ENCODE measurements around the gene GIMAP5. TPM values are rescaled to one million over a fixed set of nuclear protein-coding genes. Genes with fewer than 3 reads are reported as not detected.
"Not testable (repeated sequence)": the region's sequence is repeated elsewhere in the genome, so short reads cannot be mapped to it uniquely, and the experiment has no call there.

Gene GIMAP5
- polyA plus RNA-seq, 1 donor from 2014 or later = 16.3 TPM

GRCh38 chr7:150774131-150774530, 36.9 kb downstream of the GIMAP5 start:
- H3K4me1 Mint-ChIP-seq, H3K4me3 Mint-ChIP-seq, H3K27me3 Mint-ChIP-seq, H3K36me3 Mint-ChIP-seq, H3K27ac Mint-ChIP-seq: not testable (repeated sequence)
- peaks cover 0 to 18% (median 15%) of the 10 kb centered on the region in 3 donors for H3K9me3 Mint-ChIP-seq

- no peaks in the 10 kb centered on the region for H3K36me3 Mint-ChIP-seq
- H3K27ac Mint-ChIP-seq = no peak overlapping the region
- peaks cover 10% of the 10 kb centered on the region for H3K27me3 Mint-ChIP-seq
- peaks cover 0 to 3% (median 2%) of the 10 kb centered on the region in 3 donors for H3K4me1 Mint-ChIP-seq
- no peak overlapping the region for H3K4me3 Mint-ChIP-seq
- H3K9me3 Mint-ChIP-seq = peaks cover 0 to 10% (median 9%) of the 10 kb centered on the region in 3 donors
These were observed 41.0 kb downstream of the GIMAP5 start for GRCh38 chr7:150778014-150778737.

- peaks cover 10% of the 10 kb centered on the region for H3K27me3 Mint-ChIP-seq
- peaks cover 0 to 10% (median 3%) of the 10 kb centered on the region in 3 donors for H3K9me3 Mint-ChIP-seq
- no peaks in the 10 kb centered on the region for H3K36me3 Mint-ChIP-seq
- no peak overlapping the region for H3K4me3 Mint-ChIP-seq
- H3K4me1 Mint-ChIP-seq = peaks cover 0 to 3% (median 2%) of the 10 kb centered on the region in 3 donors
- H3K27ac Mint-ChIP-seq = no peak overlapping the region
These were observed 41.6 kb downstream of the GIMAP5 start for GRCh38 chr7:150778738-150779301.

- H3K27me3 Mint-ChIP-seq = peaks cover 10% of the 10 kb centered on the region
- H3K4me1 Mint-ChIP-seq = peaks cover 0 to 5% (median 2%) of the 10 kb centered on the region in 3 donors
- H3K36me3 Mint-ChIP-seq = no peaks in the 10 kb centered on the region
- peaks cover 0 to 2% (median 0%) of the 10 kb centered on the region in 3 donors for H3K9me3 Mint-ChIP-seq
- H3K27ac Mint-ChIP-seq = no peak overlapping the region
- H3K4me3 Mint-ChIP-seq = no peak overlapping the region
These were observed 43.1 kb downstream of the GIMAP5 start for GRCh38 chr7:150780292-150780691.

- no peak overlapping the region for H3K27ac Mint-ChIP-seq
- H3K4me3 Mint-ChIP-seq = no peak overlapping the region
- H3K9me3 Mint-ChIP-seq = no peaks in the 10 kb centered on the region
- H3K36me3 Mint-ChIP-seq = no peaks in the 10 kb centered on the region
- H3K4me1 Mint-ChIP-seq = peaks cover 5 to 8% (median 7%) of the 10 kb centered on the region in 3 donors
- peaks cover 10% of the 10 kb centered on the region for H3K27me3 Mint-ChIP-seq
These were observed 43.9 kb downstream of the GIMAP5 start for GRCh38 chr7:150781103-150781502.

GRCh38 chr7:150781961-150782360, 44.7 kb downstream of the GIMAP5 start:
- Mint-ChIP-seq H3K27ac (no peak overlapping the region), H3K4me1 (peaks cover 5 to 8% (median 8%) of the 10 kb centered on the region in 3 donors), H3K4me3 (no peak overlapping the region), H3K36me3 (no peaks in the 10 kb centered on the region), H3K9me3 (no peaks in the 10 kb centered on the region), H3K27me3 (peaks cover 10% of the 10 kb centered on the region)

GRCh38 chr7:150784120-150784736, 47.0 kb downstream of the GIMAP5 start:
- no peaks in the 10 kb centered on the region for H3K36me3 Mint-ChIP-seq
- no peak overlapping the region for H3K4me3 Mint-ChIP-seq
- H3K9me3 Mint-ChIP-seq = no peaks in the 10 kb centered on the region
- H3K4me1 Mint-ChIP-seq = peaks cover 13 to 15% (median 13%) of the 10 kb centered on the region in 3 donors
- peaks cover 13% of the 10 kb centered on the region for H3K27me3 Mint-ChIP-seq
- H3K27ac Mint-ChIP-seq = peak overlapping the region in 1 of 3 donors; percentile 50

- peaks cover 13 to 15% (median 13%) of the 10 kb centered on the region in 3 donors for H3K4me1 Mint-ChIP-seq
- no peak overlapping the region for H3K4me3 Mint-ChIP-seq
- H3K27me3 Mint-ChIP-seq = peaks cover 13% of the 10 kb centered on the region
- H3K9me3 Mint-ChIP-seq = no peaks in the 10 kb centered on the region
- H3K36me3 Mint-ChIP-seq = no peaks in the 10 kb centered on the region
- peak overlapping the region in 1 of 3 donors; percentile 50 for H3K27ac Mint-ChIP-seq
These were observed 47.7 kb downstream of the GIMAP5 start for GRCh38 chr7:150784954-150785353.

- Mint-ChIP-seq H3K9me3 (no peaks in the 10 kb centered on the region), H3K27me3 (peaks cover 5% of the 10 kb centered on the region), H3K4me1 (peaks cover 13 to 15% (median 13%) of the 10 kb centered on the region in 3 donors), H3K27ac (peak overlapping the region in 1 of 3 donors; percentile 82), H3K36me3 (no peaks in the 10 kb centered on the region), H3K4me3 (peak overlapping the region in 1 of 4 donors; percentile 0)
These were observed 50.4 kb downstream of the GIMAP5 start for GRCh38 chr7:150787321-150788281.

GRCh38 chr7:150788474-150789269, 51.5 kb downstream of the GIMAP5 start:
- Mint-ChIP-seq H3K4me1 (peaks cover 13 to 15% (median 13%) of the 10 kb centered on the region in 3 donors), H3K36me3 (no peaks in the 10 kb centered on the region), H3K4me3 (peak overlapping the region in 1 of 4 donors; percentile 15), H3K9me3 (no peaks in the 10 kb centered on the region), H3K27ac (no peak overlapping the region), H3K27me3 (peaks cover 5% of the 10 kb centered on the region)

GRCh38 chr7:150790416-150791075, 53.3 kb downstream of the GIMAP5 start:
- H3K36me3 Mint-ChIP-seq = no peaks in the 10 kb centered on the region
- no peak overlapping the region for H3K4me3 Mint-ChIP-seq
- H3K27ac Mint-ChIP-seq = no peak overlapping the region
- H3K27me3 Mint-ChIP-seq = peaks cover 5% of the 10 kb centered on the region
- peaks cover 12 to 13% (median 12%) of the 10 kb centered on the region in 3 donors for H3K4me1 Mint-ChIP-seq
- H3K9me3 Mint-ChIP-seq = peaks cover 0 to under 1% (median 0%) of the 10 kb centered on the region in 3 donors

GRCh38 chr7:150791304-150791703, 54.1 kb downstream of the GIMAP5 start:
- no peak overlapping the region for H3K4me3 Mint-ChIP-seq
- H3K27ac Mint-ChIP-seq = no peak overlapping the region
- H3K27me3 Mint-ChIP-seq = peaks cover 10% of the 10 kb centered on the region
- H3K9me3 Mint-ChIP-seq = peaks cover 0 to 8% (median 0%) of the 10 kb centered on the region in 3 donors
- peaks cover 7 to 9% (median 8%) of the 10 kb centered on the region in 3 donors for H3K4me1 Mint-ChIP-seq
- peaks cover 1% of the 10 kb centered on the region for H3K36me3 Mint-ChIP-seq

- H3K4me1 Mint-ChIP-seq = peaks cover 7 to 9% (median 8%) of the 10 kb centered on the region in 3 donors
- peaks cover 12% of the 10 kb centered on the region for H3K27me3 Mint-ChIP-seq
- H3K27ac Mint-ChIP-seq = no peak overlapping the region
- no peak overlapping the region for H3K4me3 Mint-ChIP-seq
- peaks cover 1% of the 10 kb centered on the region for H3K36me3 Mint-ChIP-seq
- H3K9me3 Mint-ChIP-seq = peaks cover 0 to 9% (median 0%) of the 10 kb centered on the region in 3 donors
These were observed 54.7 kb downstream of the GIMAP5 start for GRCh38 chr7:150791746-150792452.

All from IgD-negative memory B cell (primary cell).